ENCODE results near the gene NDEL1. TPM values are rescaled to one million over a fixed set of nuclear protein-coding genes. Genes with fewer than 3 reads are reported as not detected.

NDEL1 gene
- total RNA-seq, 1 experiment from 2014 or later = 78.4 TPM

DNA sequence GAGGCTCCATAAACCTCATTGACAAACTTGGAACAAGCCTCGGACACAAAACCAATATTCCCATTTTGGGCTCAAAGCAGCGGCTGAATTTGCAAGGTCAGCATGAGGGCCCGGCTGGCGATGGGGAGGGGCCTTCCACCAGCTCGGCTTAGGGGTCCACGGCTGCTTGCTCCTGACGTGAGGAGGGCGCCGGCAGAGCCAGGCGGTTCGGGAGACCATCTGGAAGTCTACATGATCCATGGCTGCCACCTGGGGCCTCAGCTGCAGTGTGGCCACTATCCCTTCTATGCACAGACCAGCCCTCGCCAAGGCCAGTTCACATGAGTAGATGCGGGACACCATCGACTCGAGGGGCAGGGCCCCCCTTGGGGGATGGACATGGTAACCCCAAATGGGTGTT is 39.1 kb downstream of the NDEL1 start:
- Histone ChIP-seq H3K79me2 (ENCODE audit: low read depth) (no peaks in the 10 kb centered on the region), H3K9me2 (ENCODE audit: insufficient read depth) (no peaks in the 10 kb centered on the region), H3K27ac (no peak overlapping the region), H3F3A (ENCODE audit: insufficient read depth, low read depth) (no peaks in the 10 kb centered on the region), H3K36me3 (ENCODE audit: low read depth) (no peaks in the 10 kb centered on the region), H3K27me3 (ENCODE audit: insufficient read depth, low read depth) (no peaks in the 10 kb centered on the region), H3K4me2 (no peak overlapping the region), H3K9me3 (ENCODE audit: insufficient read depth, low read depth) (no peaks in the 10 kb centered on the region), H2AFZ (no peak overlapping the region), H3K4me3 (no peak overlapping the region), H4K20me1 (ENCODE audit: insufficient read depth) (no peaks in the 10 kb centered on the region), H3K4me1 (replicated peaks; ENCODE audit: insufficient read depth) (no peaks in the 10 kb centered on the region)
- no TSS peak for BruUV-seq (replicated peaks)
- intact Hi-C loops (cut with micrococcal nuclease; ENCODE audit: unreplicated experiment) = no loop called here
- no peak for TF ChIP-seq EZH2 (IDR thresholded peaks at IDR 0.05; ENCODE audit: low read depth)
- TF ChIP-seq CTCF (conservative IDR thresholded peaks at IDR 0.05) = no peak
- ChIA-PET CTCF (no interaction called here), POLR2A (ENCODE audit: unreplicated experiment) (no interaction called here)
- DNase-seq = no peak

GRCh38 chr17:8475227-8475626 is 39.5 kb downstream of the NDEL1 start:
- Histone ChIP-seq H4K20me1 (ENCODE audit: insufficient read depth) (no peaks in the 10 kb centered on the region), H3K9me2 (ENCODE audit: insufficient read depth) (no peaks in the 10 kb centered on the region), H3K36me3 (ENCODE audit: low read depth) (no peaks in the 10 kb centered on the region), H3K4me1 (replicated peaks; ENCODE audit: insufficient read depth) (no peaks in the 10 kb centered on the region), H2AFZ (no peak overlapping the region), H3K9me3 (ENCODE audit: insufficient read depth, low read depth) (no peaks in the 10 kb centered on the region), H3K4me3 (no peak overlapping the region), H3K27me3 (ENCODE audit: insufficient read depth, low read depth) (no peaks in the 10 kb centered on the region), H3K27ac (no peak overlapping the region), H3K4me2 (no peak overlapping the region), H3F3A (ENCODE audit: insufficient read depth, low read depth) (no peaks in the 10 kb centered on the region), H3K79me2 (ENCODE audit: low read depth) (no peaks in the 10 kb centered on the region)
- BruUV-seq (replicated peaks) = no TSS peak
- TF ChIP-seq CTCF (conservative IDR thresholded peaks at IDR 0.05) (no peak), EZH2 (IDR thresholded peaks at IDR 0.05; ENCODE audit: low read depth) (no peak)
- DNase-seq = no peak
- CTCF ChIA-PET = no interaction called here
- intact Hi-C loops (cut with micrococcal nuclease; ENCODE audit: unreplicated experiment) = no loop called here
- POLR2A ChIA-PET (ENCODE audit: unreplicated experiment) = no interaction called here

DNA sequence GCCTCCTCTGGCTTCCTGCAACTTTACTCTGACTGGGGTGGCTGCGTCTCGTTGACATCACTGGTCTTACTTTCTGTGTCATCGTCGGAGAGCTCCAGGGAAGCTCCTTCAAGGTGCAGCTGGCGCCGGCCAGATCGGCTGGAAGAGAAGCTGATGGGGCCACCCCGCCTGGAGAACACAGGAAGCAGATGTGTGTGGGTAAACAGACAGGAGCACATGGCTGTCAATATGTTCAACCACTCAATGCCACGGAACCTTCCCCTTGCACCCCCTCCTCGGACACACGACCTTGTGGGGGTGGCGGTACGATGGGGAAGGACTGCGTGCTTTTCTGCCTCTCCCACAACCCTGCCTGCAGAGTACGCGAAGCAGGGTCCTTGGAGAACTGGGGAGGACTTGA is 40.1 kb downstream of the NDEL1 start:
- no TSS peak for BruUV-seq (replicated peaks)
- H3K4me3 ChIP-seq = no peak overlapping the region
- no peaks in the 10 kb centered on the region for H3K9me2 ChIP-seq (ENCODE audit: insufficient read depth)
- H3K9me3 ChIP-seq (ENCODE audit: insufficient read depth, low read depth) = no peaks in the 10 kb centered on the region
- H4K20me1 ChIP-seq (ENCODE audit: insufficient read depth) = no peaks in the 10 kb centered on the region
- H3K79me2 ChIP-seq (ENCODE audit: low read depth) = no peaks in the 10 kb centered on the region
- H3K27ac ChIP-seq = no peak overlapping the region
- no peak for DNase-seq
- no peak overlapping the region for H3K4me2 ChIP-seq
- CTCF ChIA-PET = no interaction called here
- H3K36me3 ChIP-seq (ENCODE audit: low read depth) = no peaks in the 10 kb centered on the region
- no peak for TF ChIP-seq CTCF (conservative IDR thresholded peaks at IDR 0.05)
- TF ChIP-seq EZH2 (IDR thresholded peaks at IDR 0.05; ENCODE audit: low read depth) = no peak
- POLR2A ChIA-PET (ENCODE audit: unreplicated experiment) = no interaction called here
- no peaks in the 10 kb centered on the region for H3K4me1 ChIP-seq (replicated peaks; ENCODE audit: insufficient read depth)
- no peak overlapping the region for H2AFZ ChIP-seq
- H3F3A ChIP-seq (ENCODE audit: insufficient read depth, low read depth) = no peaks in the 10 kb centered on the region
- intact Hi-C loops (cut with micrococcal nuclease; ENCODE audit: unreplicated experiment) = no loop called here
- no peaks in the 10 kb centered on the region for H3K27me3 ChIP-seq (ENCODE audit: insufficient read depth, low read depth)
